NCI-H2227 (cell line): ENCODE results near the gene PKLR.
"Not testable (repeated sequence)": the region's sequence is repeated elsewhere in the genome, so short reads cannot be mapped to it uniquely, and the experiment has no call there.

Experiments
- DNase-seq: peaks from one replicate; lab custom pipeline; 2025; ENCODE audit not compliant: unreplicated experiment; lab: John Stamatoyannopoulos, UW

Gene PKLR

GRCh38 chr1:155319536-155319935 lies 18.3 kb upstream of the PKLR start:
- DNase-seq: no peak

GRCh38 chr1:155318082-155318481 lies 16.8 kb upstream of the PKLR start:
- no peak for DNase-seq

GRCh38 chr1:155316922-155317321 lies 15.7 kb upstream of the PKLR start:
- DNase-seq: no peak

- DNase-seq: no peak
Measured at GRCh38 chr1:155313261-155313660, 12.0 kb upstream of the PKLR start.

- no peak for DNase-seq
Measured at GRCh38 chr1:155309423-155310021, 8.3 kb upstream of the PKLR start.

- DNase-seq: peak; percentile 99
Measured at GRCh38 chr1:155308493-155309422, 7.5 kb upstream of the PKLR start, which contains the start of gene FDPS. FDPS (plus strand) TSS chr1:155308866; CDS start chr1:155309790, 924 bp downstream.

GRCh38 chr1:155307247-155307740 lies 6.1 kb upstream of the PKLR start:
- DNase-seq: peak; percentile 39

GRCh38 chr1:155305881-155306391 lies 4.7 kb upstream of the PKLR start:
- DNase-seq: no peak

- DNase-seq: no peak
Measured at GRCh38 chr1:155304558-155305063, 3.4 kb upstream of the PKLR start.

- DNase-seq: no peak
Measured at GRCh38 chr1:155300553-155301329, 497 bp downstream of the PKLR start.

GRCh38 chr1:155300024-155300423 lies 1.2 kb downstream of the PKLR start:
- no peak for DNase-seq

GRCh38 chr1:155297384-155297783 lies 3.9 kb downstream of the PKLR start:
- DNase-seq: peak; percentile 23

GRCh38 chr1:155296661-155297060 lies 4.6 kb downstream of the PKLR start:
- no peak for DNase-seq

GRCh38 chr1:155295942-155296267 lies 5.3 kb downstream of the PKLR start:
- no peak for DNase-seq

- DNase-seq: no peak
Measured at GRCh38 chr1:155295183-155295941, 5.9 kb downstream of the PKLR start.

GRCh38 chr1:155294520-155295182 lies 6.6 kb downstream of the PKLR start:
- DNase-seq: no peak

- no peak for DNase-seq
Measured at GRCh38 chr1:155293086-155293749, 8.0 kb downstream of the PKLR start.

- not testable (repeated sequence) for DNase-seq
Measured at GRCh38 chr1:155291006-155291405, 10.2 kb downstream of the PKLR start.

GRCh38 chr1:155287987-155288543 lies 13.2 kb downstream of the PKLR start:
- no peak for DNase-seq
